ENCODE results near the gene WWTR1.

Gene WWTR1

GRCh38 chr3:149523512-149524299, 134.1 kb downstream of the WWTR1 start:
- no peak for DNase-seq

GRCh38 chr3:149519912-149520311, 137.9 kb downstream of the WWTR1 start:
- DNase-seq: no peak

GRCh38 chr3:149516920-149517319, 140.9 kb downstream of the WWTR1 start:
- DNase-seq: no peak

- DNase-seq: no peak
Measured at GRCh38 chr3:149515249-149515648, 142.6 kb downstream of the WWTR1 start.

- no peak for DNase-seq
Measured at GRCh38 chr3:149514471-149514870, 143.4 kb downstream of the WWTR1 start.

GRCh38 chr3:149512073-149512782, 145.6 kb downstream of the WWTR1 start:
- DNase-seq: peak; percentile 16

- DNase-seq: no peak
Measured at GRCh38 chr3:149511040-149511626, 146.7 kb downstream of the WWTR1 start.

GRCh38 chr3:149510480-149510879, 147.3 kb downstream of the WWTR1 start:
- no peak for DNase-seq

GRCh38 chr3:149509526-149509925, 148.3 kb downstream of the WWTR1 start:
- DNase-seq: no peak

GRCh38 chr3:149507491-149508324, 150.1 kb downstream of the WWTR1 start:
- no peak for DNase-seq

- DNase-seq: no peak
Measured at GRCh38 chr3:149506965-149507364, 150.9 kb downstream of the WWTR1 start.

GRCh38 chr3:149506540-149506939, 151.3 kb downstream of the WWTR1 start:
- no peak for DNase-seq

GRCh38 chr3:149502438-149502837, 155.4 kb downstream of the WWTR1 start:
- DNase-seq: no peak

- DNase-seq: no peak
Measured at GRCh38 chr3:149501524-149501923, 156.3 kb downstream of the WWTR1 start.

- no peak for DNase-seq
Measured at GRCh38 chr3:149497966-149498670, 159.7 kb downstream of the WWTR1 start.

- DNase-seq: no peak
Measured at GRCh38 chr3:149496891-149497290, 160.9 kb downstream of the WWTR1 start.

- DNase-seq: no peak
Measured at GRCh38 chr3:149495581-149496125, 162.2 kb downstream of the WWTR1 start.

- DNase-seq: no peak
Measured at GRCh38 chr3:149494759-149495580, 162.9 kb downstream of the WWTR1 start.

GRCh38 chr3:149494022-149494758, 163.6 kb downstream of the WWTR1 start:
- DNase-seq: peak; percentile 12

- no peak for DNase-seq
Measured at GRCh38 chr3:149493315-149494021, 164.4 kb downstream of the WWTR1 start.
